ENCODE measurements around the gene ITPR3.

The ITPR3 gene

GRCh38 chr6:33690766-33691165 is 69.6 kb downstream of the ITPR3 start:
- CTCF ChIA-PET, result interaction anchor here (1.2 to 5.2 kb wide), 3 partner anchors 11 to 32 kb away, joined by 3 to 39 read pairs (median 4); no protein-coding TSS in a partner anchor
- TF ChIP-seq CTCF (IDR thresholded peaks at IDR 0.05; ENCODE audit: control extremely low read depth, extremely low read depth, low read depth, missing control alignments), result no peak
- DNase-seq (ENCODE audit: extremely low spot score), result no peak
- POLR2A ChIA-PET, result no interaction called here

- ChIA-PET POLR2A (no interaction called here), CTCF (interaction anchor here (5.2 kb wide), 1 partner anchor 10 kb away, joined by 39 read pairs; no protein-coding TSS in a partner anchor)
- no peak for TF ChIP-seq CTCF (IDR thresholded peaks at IDR 0.05; ENCODE audit: control extremely low read depth, extremely low read depth, low read depth, missing control alignments)
- no peak for DNase-seq (ENCODE audit: extremely low spot score)
Measured at GRCh38 chr6:33691456-33692077, 70.4 kb downstream of the ITPR3 start.

- ChIA-PET CTCF (interaction anchor here (5.2 kb wide), 1 partner anchor 9 kb away, joined by 39 read pairs; no protein-coding TSS in a partner anchor), POLR2A (no interaction called here)
- TF ChIP-seq CTCF (IDR thresholded peaks at IDR 0.05; ENCODE audit: control extremely low read depth, extremely low read depth, low read depth, missing control alignments), result no peak
- DNase-seq (ENCODE audit: extremely low spot score), result no peak
Measured at GRCh38 chr6:33692078-33692759, 71.1 kb downstream of the ITPR3 start.

DNA sequence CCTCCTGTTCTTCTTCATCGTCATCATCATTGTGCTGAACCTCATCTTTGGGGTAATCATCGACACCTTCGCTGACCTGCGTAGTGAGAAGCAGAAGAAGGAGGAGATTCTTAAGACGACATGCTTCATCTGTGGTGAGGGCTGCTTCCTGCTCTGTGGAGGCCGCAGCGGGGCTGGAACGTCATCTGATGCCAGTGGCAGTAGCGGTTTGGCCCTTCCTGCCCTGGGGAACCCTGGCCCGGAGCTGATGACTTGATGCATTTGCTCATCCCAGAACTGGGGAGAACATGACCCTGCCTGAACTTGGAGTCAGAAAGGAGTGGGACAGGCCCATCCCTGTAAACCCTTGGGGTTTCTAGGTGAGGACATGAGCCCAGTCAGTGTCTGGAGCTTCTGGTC is 71.6 kb downstream of the ITPR3 start:
- TF ChIP-seq CTCF (IDR thresholded peaks at IDR 0.05; ENCODE audit: control extremely low read depth, extremely low read depth, low read depth, missing control alignments), result no peak
- ChIA-PET POLR2A (no interaction called here), CTCF (interaction anchor here (1.2 to 5.2 kb wide), 3 partner anchors 9 to 79 kb away, joined by 3 to 39 read pairs (median 6); partner anchors contain the start of gene UQCC2)
- DNase-seq (ENCODE audit: extremely low spot score), result no peak

DNA sequence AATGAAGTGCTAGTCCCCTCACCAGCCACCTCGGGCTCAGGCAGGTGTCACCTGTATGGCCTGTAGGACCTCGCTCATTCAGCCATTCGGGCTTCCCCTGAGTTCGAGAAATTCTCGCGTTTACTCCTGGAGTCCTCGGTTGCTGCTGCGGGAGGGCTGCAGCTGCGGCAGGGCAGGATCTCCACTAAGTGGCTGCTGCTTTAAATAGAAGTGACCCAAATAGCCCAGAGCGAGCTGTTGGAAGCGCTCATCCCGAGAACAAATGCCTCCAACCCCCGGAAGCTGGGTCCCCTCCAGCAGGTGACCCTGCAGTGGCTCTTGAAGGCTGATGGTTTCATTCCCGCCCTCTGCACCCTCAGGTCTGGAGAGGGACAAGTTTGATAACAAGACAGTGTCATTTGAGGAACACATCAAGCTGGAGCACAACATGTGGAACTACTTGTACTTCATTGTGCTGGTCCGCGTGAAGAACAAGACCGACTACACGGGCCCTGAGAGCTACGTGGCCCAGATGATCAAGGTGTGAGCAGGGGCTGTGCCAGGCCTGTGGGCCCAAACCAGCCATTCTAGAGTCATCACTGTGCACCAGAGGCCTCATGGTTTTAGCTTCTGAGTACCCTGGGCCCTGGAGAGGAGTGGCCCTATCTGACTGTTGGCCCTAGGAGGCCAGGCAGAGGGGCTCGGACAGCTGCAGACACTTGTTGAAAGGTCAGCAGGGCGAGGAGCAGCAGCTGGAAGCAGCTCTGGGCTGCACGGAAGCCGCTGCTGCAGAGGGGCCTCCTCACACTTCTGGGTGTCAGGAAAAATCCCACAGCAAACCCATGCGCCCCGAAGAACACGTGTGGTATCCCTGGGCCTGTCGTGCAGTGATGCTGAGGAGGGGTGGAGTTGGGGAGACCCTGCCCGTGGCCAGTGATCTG is 72.3 kb downstream of the ITPR3 start:
- POLR2A ChIA-PET, result interaction anchor here (0.6 kb wide), 1 partner anchor 550 kb away, joined by 3 read pairs; no protein-coding TSS in a partner anchor
- CTCF ChIA-PET, result interaction anchor here (0.7 to 5.2 kb wide), 6 partner anchors 8 to 105 kb away, joined by 3 to 39 read pairs (median 4); partner anchors contain the start of gene UQCC2
- DNase-seq (ENCODE audit: extremely low spot score), result no peak
- no peak for TF ChIP-seq CTCF (IDR thresholded peaks at IDR 0.05; ENCODE audit: control extremely low read depth, extremely low read depth, low read depth, missing control alignments)

- ChIA-PET CTCF (interaction anchor here (0.9 to 5.2 kb wide), 5 partner anchors 7 to 109 kb away, joined by 3 to 39 read pairs (median 5); partner anchors contain the start of gene UQCC2), POLR2A (no interaction called here)
- no peak for DNase-seq (ENCODE audit: extremely low spot score)
- no peak for TF ChIP-seq CTCF (IDR thresholded peaks at IDR 0.05; ENCODE audit: control extremely low read depth, extremely low read depth, low read depth, missing control alignments)
Measured at GRCh38 chr6:33694401-33694931, 73.3 kb downstream of the ITPR3 start.

Data from GM10248 (cell line).